ENCODE results near the gene AUTS2.

The AUTS2 gene

GRCh38 chr7:70529436-70529835 is 931.2 kb downstream of the AUTS2 start:
- H3K9me3 ChIP-seq (ENCODE audit: control insufficient read depth in 5 of 5, low read length in 5 of 5), result no peaks in the 10 kb centered on the region
- H3K4me1 ChIP-seq (ENCODE audit: control insufficient read depth in 5 of 5, insufficient read depth in 5 of 5, low read length in 5 of 5), result no peaks in the 10 kb centered on the region
- no peak overlapping the region for H3K4me3 ChIP-seq (ENCODE audit: low read depth in 1 of 5, low read length in 5 of 5)
- no peaks in the 10 kb centered on the region for H3K27me3 ChIP-seq (ENCODE audit: control insufficient read depth in 5 of 5, insufficient read depth in 4 of 5, low read length in 5 of 5)
- H3K36me3 ChIP-seq (ENCODE audit: control insufficient read depth in 5 of 5, insufficient read depth in 5 of 5, low read length in 5 of 5), result peaks cover 0 to 6% (median 0%) of the 10 kb centered on the region in 5 donors
- H3K9ac ChIP-seq (ENCODE audit: low read length in 5 of 5), result no peak overlapping the region
- no peak overlapping the region for H3K27ac ChIP-seq (ENCODE audit: low read depth, low read length)

GRCh38 chr7:70529914-70530585 is 931.8 kb downstream of the AUTS2 start:
- no peak overlapping the region for H3K9ac ChIP-seq (ENCODE audit: low read length in 5 of 5)
- no peaks in the 10 kb centered on the region for H3K9me3 ChIP-seq (ENCODE audit: control insufficient read depth in 5 of 5, low read length in 5 of 5)
- H3K4me1 ChIP-seq (ENCODE audit: control insufficient read depth in 5 of 5, insufficient read depth in 5 of 5, low read length in 5 of 5), result no peaks in the 10 kb centered on the region
- H3K27ac ChIP-seq (ENCODE audit: low read depth, low read length), result no peak overlapping the region
- H3K27me3 ChIP-seq (ENCODE audit: control insufficient read depth in 5 of 5, insufficient read depth in 4 of 5, low read length in 5 of 5), result no peaks in the 10 kb centered on the region
- no peak overlapping the region for H3K4me3 ChIP-seq (ENCODE audit: low read depth in 1 of 5, low read length in 5 of 5)
- peaks cover 0 to 6% (median 0%) of the 10 kb centered on the region in 5 donors for H3K36me3 ChIP-seq (ENCODE audit: control insufficient read depth in 5 of 5, insufficient read depth in 5 of 5, low read length in 5 of 5)

GRCh38 chr7:70533614-70534013 is 935.3 kb downstream of the AUTS2 start:
- Histone ChIP-seq H3K27me3 (ENCODE audit: control insufficient read depth in 5 of 5, insufficient read depth in 4 of 5, low read length in 5 of 5) (no peaks in the 10 kb centered on the region), H3K4me1 (ENCODE audit: control insufficient read depth in 5 of 5, insufficient read depth in 5 of 5, low read length in 5 of 5) (no peaks in the 10 kb centered on the region), H3K9me3 (ENCODE audit: control insufficient read depth in 5 of 5, low read length in 5 of 5) (no peaks in the 10 kb centered on the region), H3K4me3 (ENCODE audit: low read depth in 1 of 5, low read length in 5 of 5) (no peak overlapping the region), H3K36me3 (ENCODE audit: control insufficient read depth in 5 of 5, insufficient read depth in 5 of 5, low read length in 5 of 5) (no peaks in the 10 kb centered on the region), H3K9ac (ENCODE audit: low read length in 5 of 5) (no peak overlapping the region), H3K27ac (ENCODE audit: low read depth, low read length) (no peak overlapping the region)

GRCh38 chr7:70539205-70539604 is 940.9 kb downstream of the AUTS2 start:
- no peak overlapping the region for H3K4me3 ChIP-seq (ENCODE audit: low read depth in 1 of 5, low read length in 5 of 5)
- H3K27me3 ChIP-seq (ENCODE audit: control insufficient read depth in 5 of 5, insufficient read depth in 4 of 5, low read length in 5 of 5), result no peaks in the 10 kb centered on the region
- no peaks in the 10 kb centered on the region for H3K36me3 ChIP-seq (ENCODE audit: control insufficient read depth in 5 of 5, insufficient read depth in 5 of 5, low read length in 5 of 5)
- H3K9me3 ChIP-seq (ENCODE audit: control insufficient read depth in 5 of 5, low read length in 5 of 5), result no peaks in the 10 kb centered on the region
- no peak overlapping the region for H3K9ac ChIP-seq (ENCODE audit: low read length in 5 of 5)
- H3K27ac ChIP-seq (ENCODE audit: low read depth, low read length), result no peak overlapping the region
- H3K4me1 ChIP-seq (ENCODE audit: control insufficient read depth in 5 of 5, insufficient read depth in 5 of 5, low read length in 5 of 5), result peaks cover 0 to 13% (median 2%) of the 10 kb centered on the region in 5 donors

GRCh38 chr7:70539617-70540016 is 941.3 kb downstream of the AUTS2 start:
- no peaks in the 10 kb centered on the region for H3K27me3 ChIP-seq (ENCODE audit: control insufficient read depth in 5 of 5, insufficient read depth in 4 of 5, low read length in 5 of 5)
- H3K9me3 ChIP-seq (ENCODE audit: control insufficient read depth in 5 of 5, low read length in 5 of 5), result no peaks in the 10 kb centered on the region
- H3K27ac ChIP-seq (ENCODE audit: low read depth, low read length), result no peak overlapping the region
- H3K9ac ChIP-seq (ENCODE audit: low read length in 5 of 5), result no peak overlapping the region
- H3K4me1 ChIP-seq (ENCODE audit: control insufficient read depth in 5 of 5, insufficient read depth in 5 of 5, low read length in 5 of 5), result peaks cover 0 to 13% (median 2%) of the 10 kb centered on the region in 5 donors
- no peak overlapping the region for H3K4me3 ChIP-seq (ENCODE audit: low read depth in 1 of 5, low read length in 5 of 5)
- H3K36me3 ChIP-seq (ENCODE audit: control insufficient read depth in 5 of 5, insufficient read depth in 5 of 5, low read length in 5 of 5), result no peaks in the 10 kb centered on the region

- Histone ChIP-seq H3K36me3 (ENCODE audit: control insufficient read depth in 5 of 5, insufficient read depth in 5 of 5, low read length in 5 of 5) (no peaks in the 10 kb centered on the region), H3K4me1 (ENCODE audit: control insufficient read depth in 5 of 5, insufficient read depth in 5 of 5, low read length in 5 of 5) (peaks cover 0 to 13% (median 2%) of the 10 kb centered on the region in 5 donors), H3K27me3 (ENCODE audit: control insufficient read depth in 5 of 5, insufficient read depth in 4 of 5, low read length in 5 of 5) (no peaks in the 10 kb centered on the region), H3K4me3 (ENCODE audit: low read depth in 1 of 5, low read length in 5 of 5) (no peak overlapping the region), H3K9me3 (ENCODE audit: control insufficient read depth in 5 of 5, low read length in 5 of 5) (no peaks in the 10 kb centered on the region), H3K9ac (ENCODE audit: low read length in 5 of 5) (no peak overlapping the region), H3K27ac (ENCODE audit: low read depth, low read length) (no peak overlapping the region)
Observed at GRCh38 chr7:70540641-70541040, 942.4 kb downstream of the AUTS2 start.

GRCh38 chr7:70542750-70543376 is 944.6 kb downstream of the AUTS2 start:
- no peaks in the 10 kb centered on the region for H3K9me3 ChIP-seq (ENCODE audit: control insufficient read depth in 5 of 5, low read length in 5 of 5)
- H3K4me1 ChIP-seq (ENCODE audit: control insufficient read depth in 5 of 5, insufficient read depth in 5 of 5, low read length in 5 of 5), result peaks cover 0 to 13% (median 2%) of the 10 kb centered on the region in 5 donors
- H3K4me3 ChIP-seq (ENCODE audit: low read depth in 1 of 5, low read length in 5 of 5), result no peak overlapping the region
- no peak overlapping the region for H3K27ac ChIP-seq (ENCODE audit: low read depth, low read length)
- no peak overlapping the region for H3K9ac ChIP-seq (ENCODE audit: low read length in 5 of 5)
- H3K36me3 ChIP-seq (ENCODE audit: control insufficient read depth in 5 of 5, insufficient read depth in 5 of 5, low read length in 5 of 5), result no peaks in the 10 kb centered on the region
- H3K27me3 ChIP-seq (ENCODE audit: control insufficient read depth in 5 of 5, insufficient read depth in 4 of 5, low read length in 5 of 5), result no peaks in the 10 kb centered on the region

- H3K27ac ChIP-seq (ENCODE audit: low read depth, low read length), result no peak overlapping the region
Observed at GRCh38 chr7:70544016-70544415, 945.7 kb downstream of the AUTS2 start.

GRCh38 chr7:70545214-70545613 is 946.9 kb downstream of the AUTS2 start:
- H3K4me3 ChIP-seq (ENCODE audit: low read depth in 1 of 5, low read length in 5 of 5), result no peak overlapping the region
- H3K9me3 ChIP-seq (ENCODE audit: control insufficient read depth in 5 of 5, low read length in 5 of 5), result no peaks in the 10 kb centered on the region
- no peaks in the 10 kb centered on the region for H3K27me3 ChIP-seq (ENCODE audit: control insufficient read depth in 5 of 5, insufficient read depth in 4 of 5, low read length in 5 of 5)
- H3K36me3 ChIP-seq (ENCODE audit: control insufficient read depth in 5 of 5, insufficient read depth in 5 of 5, low read length in 5 of 5), result no peaks in the 10 kb centered on the region
- H3K9ac ChIP-seq (ENCODE audit: low read length in 5 of 5), result no peak overlapping the region
- H3K27ac ChIP-seq (ENCODE audit: low read depth, low read length), result no peak overlapping the region
- H3K4me1 ChIP-seq (ENCODE audit: control insufficient read depth in 5 of 5, insufficient read depth in 5 of 5, low read length in 5 of 5), result peaks cover 0 to 8% (median 2%) of the 10 kb centered on the region in 5 donors

More at GRCh38 chr7:70544016-70544415, 945.7 kb downstream of the AUTS2 start:
- H3K36me3 ChIP-seq (ENCODE audit: control insufficient read depth in 5 of 5, insufficient read depth in 5 of 5, low read length in 5 of 5), result no peaks in the 10 kb centered on the region
- H3K9me3 ChIP-seq (ENCODE audit: control insufficient read depth in 5 of 5, low read length in 5 of 5), result no peaks in the 10 kb centered on the region
- H3K27me3 ChIP-seq (ENCODE audit: control insufficient read depth in 5 of 5, insufficient read depth in 4 of 5, low read length in 5 of 5), result no peaks in the 10 kb centered on the region
- peaks cover 0 to 11% (median 2%) of the 10 kb centered on the region in 5 donors for H3K4me1 ChIP-seq (ENCODE audit: control insufficient read depth in 5 of 5, insufficient read depth in 5 of 5, low read length in 5 of 5)
- no peak overlapping the region for H3K4me3 ChIP-seq (ENCODE audit: low read depth in 1 of 5, low read length in 5 of 5)
- no peak overlapping the region for H3K9ac ChIP-seq (ENCODE audit: low read length in 5 of 5)

GRCh38 chr7:70552141-70552540 is 953.9 kb downstream of the AUTS2 start:
- Histone ChIP-seq H3K27me3 (ENCODE audit: control insufficient read depth in 5 of 5, insufficient read depth in 4 of 5, low read length in 5 of 5) (no peaks in the 10 kb centered on the region), H3K9me3 (ENCODE audit: control insufficient read depth in 5 of 5, low read length in 5 of 5) (no peaks in the 10 kb centered on the region), H3K9ac (ENCODE audit: low read length in 5 of 5) (no peak overlapping the region), H3K36me3 (ENCODE audit: control insufficient read depth in 5 of 5, insufficient read depth in 5 of 5, low read length in 5 of 5) (no peaks in the 10 kb centered on the region), H3K4me1 (ENCODE audit: control insufficient read depth in 5 of 5, insufficient read depth in 5 of 5, low read length in 5 of 5) (no peaks in the 10 kb centered on the region), H3K4me3 (ENCODE audit: low read depth in 1 of 5, low read length in 5 of 5) (no peak overlapping the region), H3K27ac (ENCODE audit: low read depth, low read length) (no peak overlapping the region)
